HG02981 (cell line): Measurements from ENCODE around the gene SLX4.

ENCODE experiments used
- ATAC-seq: cut with Tn5 transposase; IDR thresholded peaks from one replicate; pipeline ENCODE4 v1.9.1; 2021; ENCODE audit warnings: mild to moderate bottlenecking, moderate library complexity; ENCODE audit not compliant: unreplicated experiment

SLX4 gene

DNA sequence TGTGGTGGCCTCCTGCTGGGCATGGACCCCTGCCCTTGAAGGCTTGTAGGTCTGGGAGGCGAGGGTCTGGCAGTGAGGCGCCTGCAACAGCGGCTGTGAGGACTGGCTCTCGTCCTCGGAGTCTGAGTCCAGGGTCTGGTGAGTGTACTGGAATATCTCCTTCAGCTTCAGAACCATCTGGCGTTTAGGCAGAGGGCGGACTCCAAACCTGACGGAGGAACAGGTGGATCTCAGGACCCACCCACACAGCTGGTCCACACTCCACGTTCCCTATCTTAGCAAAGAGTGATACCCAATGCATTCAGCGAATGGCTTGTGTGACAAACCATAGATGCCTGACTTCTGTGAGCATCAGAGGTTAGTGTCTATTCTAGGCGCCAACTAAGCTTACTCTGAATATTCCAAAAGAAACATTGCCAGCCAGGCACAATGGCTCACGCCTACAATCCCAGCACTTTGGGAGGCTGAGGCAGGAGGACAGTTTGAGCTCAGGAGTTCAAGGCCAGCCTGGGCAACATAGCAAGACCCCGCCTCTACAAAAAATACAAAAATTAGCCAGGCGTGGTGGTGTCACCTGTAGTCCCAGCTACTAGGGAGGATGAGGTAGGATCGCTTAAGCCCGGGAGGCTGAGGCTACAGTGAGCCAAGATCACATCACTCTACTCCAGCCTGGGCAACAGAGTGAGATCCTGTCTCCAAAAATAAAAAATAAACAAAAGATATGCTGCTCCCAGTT, 27.9 kb downstream of the SLX4 start:
- no peak for ATAC-seq

GRCh38 chr16:3582276-3583165, 28.9 kb downstream of the SLX4 start:
- ATAC-seq = no peak

DNA sequence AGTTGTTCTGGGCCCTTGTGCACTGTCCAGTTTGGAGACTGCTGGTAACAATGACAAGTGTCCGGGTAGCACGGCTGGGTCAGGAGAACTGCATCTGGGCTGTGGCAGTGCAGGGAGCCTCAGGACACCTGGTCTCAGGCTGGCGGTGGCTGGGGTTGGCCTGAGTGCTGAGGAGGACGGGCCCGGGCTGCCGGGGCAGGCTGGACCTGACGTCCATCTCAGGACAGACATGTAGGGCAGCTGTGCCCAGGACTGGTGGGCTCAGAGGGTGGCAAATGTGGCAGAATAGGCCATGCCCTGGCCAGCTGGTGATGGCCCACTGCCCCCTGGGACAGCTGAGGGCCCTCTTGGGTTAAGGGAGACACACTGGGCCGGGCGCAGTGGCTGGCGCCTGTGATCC, 30.0 kb downstream of the SLX4 start:
- ATAC-seq = no peak

GRCh38 chr16:3580686-3581085, 30.7 kb downstream of the SLX4 start:
- no peak for ATAC-seq

GRCh38 chr16:3580251-3580651, 31.2 kb downstream of the SLX4 start:
- no peak for ATAC-seq

DNA sequence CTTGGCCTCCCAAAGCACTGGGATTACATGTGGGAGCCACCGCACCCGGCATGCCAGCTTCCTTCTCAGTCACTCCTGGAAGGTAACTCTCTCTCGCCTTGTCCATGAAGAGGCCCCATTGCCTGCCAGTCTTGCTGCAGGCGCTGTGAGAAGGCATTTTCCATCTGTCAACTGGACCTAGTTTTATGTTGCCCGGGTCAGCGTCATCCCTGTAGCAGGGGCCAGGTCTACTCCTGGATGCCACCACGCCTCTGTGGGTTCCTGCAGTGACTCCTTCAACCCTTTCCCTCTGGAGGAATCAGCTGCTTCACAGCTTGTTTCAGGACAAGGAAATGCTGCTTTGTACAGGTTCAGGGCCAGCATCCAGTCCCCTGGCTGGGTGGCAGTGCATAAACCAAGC, 31.6 kb downstream of the SLX4 start:
- no peak for ATAC-seq

GRCh38 chr16:3578610-3579551, 32.5 kb downstream of the SLX4 start:
- peak; percentile 63 for ATAC-seq

DNA sequence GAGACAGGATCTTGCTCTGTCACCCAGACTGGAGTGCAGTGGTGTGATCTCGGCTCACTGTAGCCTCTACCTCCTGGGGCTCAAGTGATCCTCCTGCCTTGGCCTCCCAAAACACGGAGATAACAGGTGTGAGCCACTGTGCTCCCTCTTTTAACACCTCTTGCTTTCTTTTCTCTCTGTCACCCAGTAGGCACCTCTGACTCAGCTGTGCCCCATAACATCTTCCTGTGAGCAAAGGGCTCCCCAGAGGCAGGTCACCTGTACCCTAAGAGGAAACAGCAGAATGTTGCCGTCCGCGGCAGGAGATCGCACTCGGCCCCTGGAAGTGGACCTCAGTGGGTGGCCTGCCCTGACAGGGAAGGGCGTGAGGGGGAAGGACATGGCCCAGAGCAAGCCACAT, 33.3 kb downstream of the SLX4 start:
- no peak for ATAC-seq

GRCh38 chr16:3577302-3577752, 34.1 kb downstream of the SLX4 start, which contains the start of gene NLRC3:
NLRC3 (minus strand) TSS chr16:3577403; CDS start chr16:3565036, 12,367 bp downstream.
- no peak for ATAC-seq

- ATAC-seq = no peak
Observed at GRCh38 chr16:3576211-3576610, 35.2 kb downstream of the SLX4 start.

DNA sequence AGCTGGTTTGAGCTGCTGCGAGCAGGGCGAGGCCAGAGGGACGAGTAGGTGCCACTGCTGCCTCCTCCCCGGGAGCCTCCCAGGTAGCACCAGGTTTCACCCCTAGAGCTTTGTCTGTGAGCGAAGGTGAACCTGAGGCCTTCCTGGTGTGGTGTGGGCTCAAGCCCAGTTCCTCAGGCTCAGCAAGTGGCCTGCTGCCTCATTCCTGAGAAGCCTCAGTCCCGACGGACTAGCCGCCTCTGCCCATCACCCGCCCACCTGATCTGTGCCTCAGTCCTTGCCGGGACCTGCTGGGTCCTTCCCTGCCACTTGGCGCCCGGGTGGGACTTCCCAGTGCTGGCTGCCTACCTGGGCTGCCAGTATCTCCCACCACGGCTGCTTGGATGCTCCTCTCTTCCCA, 35.9 kb downstream of the SLX4 start:
- no peak for ATAC-seq

DNA sequence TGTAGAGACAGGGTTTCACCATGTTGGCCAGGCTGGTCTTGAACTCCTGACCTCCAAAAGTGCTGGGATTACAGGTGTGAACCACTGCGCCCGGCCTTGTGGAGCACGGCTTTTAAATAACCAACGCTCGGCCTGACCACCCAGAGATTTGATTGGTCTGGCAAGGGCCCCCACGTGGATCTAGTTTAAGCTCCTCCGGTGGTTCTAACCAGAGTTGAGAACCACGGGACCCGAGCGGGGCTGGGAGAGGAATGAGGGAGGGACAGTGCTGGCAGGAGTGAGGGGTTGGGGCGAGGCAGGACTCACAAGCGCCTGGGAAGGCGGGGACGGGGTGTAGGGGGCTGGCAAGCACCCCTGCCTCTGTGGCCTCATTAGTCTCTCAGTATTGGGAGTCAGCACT, 37.2 kb downstream of the SLX4 start:
- no peak for ATAC-seq

DNA sequence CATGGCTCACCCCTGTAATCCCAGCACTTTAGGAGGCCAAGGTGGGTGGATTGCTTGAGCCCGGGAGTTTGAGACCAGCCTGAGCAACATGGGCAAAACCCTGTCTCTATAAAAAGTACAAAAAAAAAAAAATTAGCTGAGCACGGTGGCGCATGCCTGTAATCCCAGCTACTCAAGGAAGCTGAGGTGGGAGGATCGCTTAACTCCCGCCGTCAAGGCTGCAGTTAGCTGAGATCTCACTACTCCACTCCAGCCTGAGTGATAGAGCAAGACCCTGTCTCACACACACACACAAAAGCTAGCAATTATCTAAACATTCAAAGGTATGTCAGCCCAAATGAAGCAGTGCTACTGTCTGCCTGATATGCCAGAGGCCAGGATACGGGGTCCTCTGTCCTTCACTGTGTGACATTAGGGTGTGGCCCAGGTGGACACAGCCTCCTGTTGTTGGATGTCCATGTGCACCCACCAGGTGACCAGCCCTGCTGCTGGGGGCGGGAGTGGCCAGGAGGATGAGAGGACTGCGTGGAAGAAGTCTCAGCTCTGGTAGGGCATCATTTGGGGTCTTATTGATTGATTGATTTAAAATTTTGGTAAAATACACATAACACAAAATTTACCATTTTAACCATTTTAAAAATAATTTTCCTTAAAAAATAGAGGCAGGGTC, 38.1 kb downstream of the SLX4 start:
- no peak for ATAC-seq

DNA sequence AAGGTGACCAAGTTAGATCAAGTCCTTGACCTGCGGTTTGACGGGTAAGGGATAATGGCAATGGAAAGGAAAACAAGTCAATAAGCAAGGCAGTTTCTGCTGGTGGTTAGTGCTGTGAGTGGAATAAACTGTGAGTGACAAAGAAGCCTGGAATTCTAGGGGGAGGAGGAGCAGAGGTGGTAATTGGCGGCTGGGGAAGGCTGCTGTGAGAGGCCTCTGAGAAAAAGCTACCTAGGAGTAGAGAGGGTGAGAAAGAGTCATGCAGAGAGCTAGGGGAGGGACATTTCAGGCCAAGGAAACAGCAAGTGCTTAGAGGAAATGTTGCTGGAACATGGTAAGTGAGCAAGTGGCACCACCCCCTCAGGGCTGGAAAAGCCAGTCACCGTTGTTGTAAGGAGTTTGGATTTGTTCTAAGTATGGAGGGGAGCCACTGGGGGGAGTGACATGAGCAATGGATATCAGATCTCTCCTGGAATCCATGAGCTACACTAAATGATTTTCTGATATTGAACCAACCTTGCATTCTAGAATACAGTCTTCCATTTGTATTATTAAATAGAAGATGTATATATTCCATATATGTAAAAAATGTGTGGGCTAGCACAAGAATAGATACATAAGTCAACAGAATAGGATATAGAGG, 40.9 kb downstream of the SLX4 start:
- ATAC-seq = no peak

- no peak for ATAC-seq
Observed at GRCh38 chr16:3569851-3570250, 41.6 kb downstream of the SLX4 start.

GRCh38 chr16:3566990-3567389, 44.4 kb downstream of the SLX4 start:
- no peak for ATAC-seq

GRCh38 chr16:3564889-3565141, 46.6 kb downstream of the SLX4 start:
- no peak for ATAC-seq

DNA sequence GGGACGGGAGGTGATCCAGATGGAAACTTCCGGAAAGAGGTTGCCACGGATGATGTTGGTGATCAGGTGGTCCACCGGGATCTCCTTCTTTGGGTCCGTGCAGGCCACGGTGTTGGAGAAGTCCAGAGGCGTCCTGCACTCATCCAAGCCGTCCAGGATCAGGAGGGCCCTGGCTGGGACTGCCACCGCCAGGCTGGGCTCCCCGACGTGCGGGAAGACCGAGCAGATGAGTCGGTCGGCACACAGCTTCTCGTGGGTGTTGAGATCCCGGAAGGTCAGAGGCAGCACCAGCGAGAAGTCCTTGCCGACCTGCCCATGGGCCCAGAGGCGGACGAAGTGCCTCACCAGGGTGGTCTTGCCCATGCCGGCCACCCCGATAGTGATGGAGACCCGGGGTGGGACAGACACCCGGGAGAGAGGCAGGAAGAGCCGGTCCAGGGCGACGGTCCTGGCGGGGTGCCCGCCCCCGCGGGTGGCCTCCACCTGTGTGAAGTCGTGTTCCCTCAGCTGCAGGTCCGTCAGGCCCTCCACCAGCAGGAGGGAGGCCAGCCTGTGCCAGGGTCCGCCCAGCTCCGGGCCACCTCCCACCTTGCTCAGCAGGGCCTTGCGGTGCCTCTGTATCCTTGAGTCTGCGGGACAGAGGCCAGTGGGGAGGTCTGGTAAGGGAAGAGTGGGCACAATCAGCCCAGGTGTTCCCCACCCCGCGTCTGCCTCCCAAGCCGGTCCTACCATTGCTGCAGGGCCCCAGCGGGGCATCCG, 47.1 kb downstream of the SLX4 start:
- ATAC-seq = no peak

- ATAC-seq = no peak
Observed at GRCh38 chr16:3562914-3563480, 48.4 kb downstream of the SLX4 start.
